ENCODE data around the gene SEC24D.

SEC24D gene

GRCh38 chr4:118762730-118763477, 73.0 kb downstream of the SEC24D start:
- ChIA-PET POLR2A (no interaction called here), CTCF (interaction anchor here (1.8 kb wide), 1 partner anchor 22 kb away, joined by 6 read pairs; no protein-coding TSS in a partner anchor)
- no peaks in the 10 kb centered on the region for H3K4me1 ChIP-seq (ENCODE audit: control insufficient read depth, insufficient read depth, low read length)
- no peak overlapping the region for H3K4me3 ChIP-seq (ENCODE audit: low read depth, low read length)
- H3K27ac ChIP-seq (ENCODE audit: extremely low read depth, low read depth, low read length), result no peak overlapping the region
- H3K9me3 ChIP-seq (ENCODE audit: control insufficient read depth, insufficient read depth, low read depth, low read length), result no peaks in the 10 kb centered on the region
- TF ChIP-seq ZNF292 (tag by site-specific recombination; IDR thresholded peaks at IDR 0.05; ENCODE audit: borderline replicate concordance, low read depth) (no peak), ZFP3 (tag by site-specific recombination; IDR thresholded peaks at IDR 0.05; ENCODE audit: low read depth) (no peak), ZNF157 (tag by site-specific recombination; IDR thresholded peaks at IDR 0.05) (no peak), ZNF335 (tag by site-specific recombination; conservative IDR thresholded peaks at IDR 0.05) (no peak), ELK4 (IDR thresholded peaks at IDR 0.05; ENCODE audit: borderline replicate concordance, low read depth, low read length) (no peak), ZNF639 (tag by site-specific recombination; IDR thresholded peaks at IDR 0.05) (no peak), PRDM10 (tag by site-specific recombination; IDR thresholded peaks at IDR 0.05) (no peak), ZNF362 (tag by site-specific recombination; IDR thresholded peaks at IDR 0.05) (no peak)
- peaks cover 0 to 53% of the 10 kb centered on the region in 2 experiments; a peak in 1 of 3 replicates for H3K36me3 ChIP-seq (ENCODE audit: control insufficient read depth in 2 of 2, insufficient read depth in 1 of 2, low read length in 2 of 2)

GRCh38 chr4:118762155-118762554, 73.8 kb downstream of the SEC24D start:
- Histone ChIP-seq H3K36me3 (ENCODE audit: control insufficient read depth in 2 of 2, insufficient read depth in 1 of 2, low read length in 2 of 2) (peaks cover 0 to 48% of the 10 kb centered on the region in 2 experiments; a peak in 1 of 3 replicates), H3K27ac (ENCODE audit: extremely low read depth, low read depth, low read length) (no peak overlapping the region), H3K4me3 (ENCODE audit: low read depth, low read length) (no peak overlapping the region), H3K9me3 (ENCODE audit: control insufficient read depth, insufficient read depth, low read depth, low read length) (no peaks in the 10 kb centered on the region), H3K4me1 (ENCODE audit: control insufficient read depth, insufficient read depth, low read length) (no peaks in the 10 kb centered on the region)
- TF ChIP-seq ZNF747 (tag by site-specific recombination; IDR thresholded peaks at IDR 0.05) (no peak), ZNF501 (tag by site-specific recombination; IDR thresholded peaks at IDR 0.05) (no peak), ZNF16 (tag by site-specific recombination; IDR thresholded peaks at IDR 0.05; ENCODE audit: low read depth) (no peak), ZNF311 (tag by site-specific recombination; IDR thresholded peaks at IDR 0.05; ENCODE audit: borderline replicate concordance) (no peak), ZNF362 (tag by site-specific recombination; IDR thresholded peaks at IDR 0.05) (no peak), ZNF37A (tag by site-specific recombination; IDR thresholded peaks at IDR 0.05) (no peak), BCL6B (tag by site-specific recombination; IDR thresholded peaks at IDR 0.05) (no peak), ZNF658 (tag by site-specific recombination; IDR thresholded peaks at IDR 0.05) (no peak), ZNF610 (tag by site-specific recombination; IDR thresholded peaks at IDR 0.05; ENCODE audit: borderline replicate concordance) (no peak), PRDM1 (tag by site-specific recombination; IDR thresholded peaks at IDR 0.05) (no peak), GFI1B (tag by site-specific recombination; IDR thresholded peaks at IDR 0.05) (no peak), ZNF155 (tag by site-specific recombination; IDR thresholded peaks at IDR 0.05) (no peak)
- ChIA-PET CTCF (interaction anchor here (1.8 kb wide), 1 partner anchor 21 kb away, joined by 6 read pairs; no protein-coding TSS in a partner anchor), POLR2A (no interaction called here)

Data from HEK293 (cell line).